Thoracic aorta (tissue), 2 donors: ENCODE data around the gene TBC1D3B. TPM values are rescaled to one million over a fixed set of nuclear protein-coding genes. Genes with fewer than 3 reads are reported as not detected.

Experiments
- ATAC-seq: fragments of 150-250 bp; one replicate; pipeline ENCODE4 v1.8.0; 2017; ENCODE audit warnings: low read depth; ENCODE audit not compliant: insufficient number of reproducible peaks, low FRiP score
- DNase-seq: peaks from one replicate; pipeline ENCODE4 v3.0.0-alpha.2; 2020; ENCODE audit warnings: low spot score
- H3K27ac ChIP-seq, 2 donors: fragments of 200-600 bp; sonication (generic); 1 replicate in 1 of 2; 2 replicates in 1 of 2; pipeline ENCODE4 v1.5.1; 2016; ENCODE audit warnings: mild to moderate bottlenecking in 2 of 2, moderate library complexity in 2 of 2
- H3K27me3 ChIP-seq: fragments of 200-600 bp; sonication (generic); replicated peaks from 2 replicates; pipeline ENCODE4 v1.6.0; 2016; ENCODE audit warnings: mild to moderate bottlenecking; ENCODE audit not compliant: insufficient read depth
- H3K36me3 ChIP-seq: fragments of 200-600 bp; sonication (generic); one replicate; pipeline ENCODE4 v1.5.1; 2016
- H3K4me1 ChIP-seq, 2 donors: fragments of 200-600 bp; sonication (generic); 1 replicate in 1 of 2; 2 replicates in 1 of 2; pipeline versions ENCODE4 v1.5.1 to v1.6.0; 2016; ENCODE audit warnings: low read depth in 2 of 2, mild to moderate bottlenecking in 1 of 2; ENCODE audit not compliant: control insufficient read depth in 1 of 2
- H3K4me3 ChIP-seq: fragments of 200-600 bp; sonication (generic); 2 replicates; pipeline ENCODE4 v1.5.1; 2016; ENCODE audit warnings: mild to moderate bottlenecking
- H3K9me3 ChIP-seq: fragments of 200-600 bp; sonication (generic); 2 replicates; pipeline ENCODE4 v1.5.1; 2016
- total RNA-seq, 2 donors: library from RNA; depleted of rRNA; stranded (reverse); fragments of >200 nt; gene quantifications; one replicate each; pipeline versions ENCODE4 v1.1.0 to v1.2.3, GENCODE V29; 2016
- TF ChIP-seq, protein P1 (sequence below): fragments of 200-600 bp; sonication (generic); IDR thresholded peaks from one replicate; pipeline ENCODE4 v1.5.1; 2019; ENCODE audit warnings: antibody characterized with exemption

TBC1D3B gene
- total RNA-seq, 2 donors from 2014 or later, result 4.0 TPM; not detected in 1

DNA sequence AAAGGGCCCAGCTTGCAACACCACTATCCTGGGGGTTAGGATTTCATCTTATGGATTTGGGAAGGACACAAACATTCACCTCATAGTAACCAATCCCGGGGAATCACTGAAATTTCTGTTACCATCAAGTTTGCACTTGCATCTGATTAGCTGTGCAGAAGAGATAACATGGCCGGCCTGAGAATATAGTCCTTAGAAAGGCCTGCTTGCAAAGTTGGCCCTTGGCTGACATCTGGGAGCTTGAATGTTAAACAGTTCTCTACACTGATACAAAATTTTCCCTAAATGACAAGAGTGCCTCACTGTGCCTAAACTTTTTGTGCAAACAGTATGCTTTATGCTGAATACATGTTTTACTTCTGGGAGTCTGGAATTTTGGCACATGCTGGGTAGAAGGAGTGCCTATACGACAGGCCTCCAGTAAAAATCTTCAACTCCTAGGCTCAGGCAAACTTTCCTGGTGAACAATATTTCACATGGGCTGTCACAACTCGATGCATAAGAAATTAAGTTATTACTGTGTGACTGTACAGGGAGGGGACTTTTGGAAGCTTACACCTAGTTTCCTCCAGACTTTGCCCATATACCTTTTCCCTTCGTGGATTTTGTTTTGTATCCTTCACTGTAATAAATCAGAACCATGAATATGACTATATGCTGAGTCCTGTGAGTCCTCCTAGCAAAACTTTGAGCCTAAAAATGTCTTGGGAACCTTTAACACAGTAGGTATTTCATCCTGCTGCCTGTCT lies 31.3 kb downstream of the TBC1D3B start:
- no peak for DNase-seq

DNA sequence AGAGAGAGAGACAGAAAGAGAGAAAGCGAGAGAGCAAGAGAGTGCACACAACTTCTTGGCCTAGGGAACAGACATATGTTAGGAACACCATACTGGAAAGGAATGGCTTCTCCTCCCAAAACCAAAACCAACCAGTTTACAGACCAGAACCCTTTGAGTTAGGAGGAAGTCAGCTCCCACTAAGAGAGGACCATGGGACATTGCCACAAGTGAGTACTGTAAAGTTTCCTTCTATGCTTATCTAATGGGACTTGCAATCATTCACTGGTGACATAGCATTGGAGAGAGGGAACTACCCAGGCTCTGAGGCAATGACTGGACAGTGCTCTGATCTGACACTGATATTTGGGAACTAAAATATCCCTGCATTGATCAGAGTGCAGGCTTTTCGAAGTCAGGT lies 32.4 kb downstream of the TBC1D3B start:
- TF ChIP-seq, protein P1, sequence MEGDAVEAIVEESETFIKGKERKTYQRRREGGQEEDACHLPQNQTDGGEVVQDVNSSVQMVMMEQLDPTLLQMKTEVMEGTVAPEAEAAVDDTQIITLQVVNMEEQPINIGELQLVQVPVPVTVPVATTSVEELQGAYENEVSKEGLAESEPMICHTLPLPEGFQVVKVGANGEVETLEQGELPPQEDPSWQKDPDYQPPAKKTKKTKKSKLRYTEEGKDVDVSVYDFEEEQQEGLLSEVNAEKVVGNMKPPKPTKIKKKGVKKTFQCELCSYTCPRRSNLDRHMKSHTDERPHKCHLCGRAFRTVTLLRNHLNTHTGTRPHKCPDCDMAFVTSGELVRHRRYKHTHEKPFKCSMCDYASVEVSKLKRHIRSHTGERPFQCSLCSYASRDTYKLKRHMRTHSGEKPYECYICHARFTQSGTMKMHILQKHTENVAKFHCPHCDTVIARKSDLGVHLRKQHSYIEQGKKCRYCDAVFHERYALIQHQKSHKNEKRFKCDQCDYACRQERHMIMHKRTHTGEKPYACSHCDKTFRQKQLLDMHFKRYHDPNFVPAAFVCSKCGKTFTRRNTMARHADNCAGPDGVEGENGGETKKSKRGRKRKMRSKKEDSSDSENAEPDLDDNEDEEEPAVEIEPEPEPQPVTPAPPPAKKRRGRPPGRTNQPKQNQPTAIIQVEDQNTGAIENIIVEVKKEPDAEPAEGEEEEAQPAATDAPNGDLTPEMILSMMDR, result no peak
- ATAC-seq (no peak), DNase-seq (no peak)
- peaks cover 2 to 4% of the 10 kb centered on the region in 2 donors for H3K4me1 ChIP-seq
- no peak overlapping the region for H3K27ac ChIP-seq
- H3K9me3 ChIP-seq, result no peaks in the 10 kb centered on the region
- H3K4me3 ChIP-seq, result no peak overlapping the region
- H3K27me3 ChIP-seq, result no peaks in the 10 kb centered on the region
- no peaks in the 10 kb centered on the region for H3K36me3 ChIP-seq

More for the DNA sequence above, 31.3 kb downstream of the TBC1D3B start:
- Histone ChIP-seq H3K27ac (no peak overlapping the region), H3K4me3 (no peak overlapping the region), H3K9me3 (no peaks in the 10 kb centered on the region), H3K4me1 (peaks cover 5 to 12% of the 10 kb centered on the region in 2 donors), H3K36me3 (no peaks in the 10 kb centered on the region), H3K27me3 (no peaks in the 10 kb centered on the region)
- TF ChIP-seq, protein P1, result no peak
- no peak for ATAC-seq

DNA sequence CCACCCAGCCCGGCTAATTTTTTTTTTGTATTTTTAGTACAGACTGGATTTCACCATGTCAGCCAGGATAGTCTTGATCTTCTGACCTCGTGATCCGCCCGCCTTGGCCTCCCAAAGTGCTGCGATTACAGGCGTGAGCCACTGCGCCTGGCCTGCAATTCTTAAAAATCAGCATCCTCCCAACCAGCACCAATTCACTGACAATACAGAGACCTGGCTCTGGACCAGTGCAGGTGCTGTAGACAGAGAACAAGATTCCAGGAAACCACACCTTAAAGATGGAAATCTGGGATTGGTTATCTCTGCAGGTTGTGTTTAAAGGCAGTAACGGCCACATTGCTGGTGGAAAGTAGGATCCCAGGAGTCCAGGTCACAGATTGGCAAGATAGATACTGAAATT lies 33.6 kb downstream of the TBC1D3B start:
- no peaks in the 10 kb centered on the region for H3K36me3 ChIP-seq
- no peak overlapping the region for H3K4me3 ChIP-seq
- H3K27me3 ChIP-seq, result no peaks in the 10 kb centered on the region
- ATAC-seq (no peak), DNase-seq (no peak)
- H3K27ac ChIP-seq, result no peak overlapping the region
- H3K4me1 ChIP-seq, result no peaks in the 10 kb centered on the region
- TF ChIP-seq, protein P1, result no peak
- no peaks in the 10 kb centered on the region for H3K9me3 ChIP-seq

DNA sequence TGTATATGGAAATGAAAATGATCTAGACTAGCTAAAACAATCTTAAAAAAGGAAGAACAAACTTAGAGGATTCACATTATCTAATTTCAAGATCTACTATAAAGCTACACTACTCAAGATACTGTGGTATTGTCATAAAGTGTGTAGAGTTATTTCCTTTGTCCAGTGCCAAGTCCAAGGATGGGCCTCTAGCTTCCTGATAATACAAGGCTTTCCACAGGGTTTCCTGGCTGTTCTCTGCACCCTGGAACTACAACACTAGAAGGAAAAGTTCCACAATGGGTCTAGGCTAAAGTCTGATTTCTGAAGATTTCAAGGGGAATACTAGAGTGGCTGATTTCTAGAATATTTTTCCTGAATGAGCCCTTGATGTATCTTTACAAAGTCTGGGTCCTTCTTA lies 34.2 kb downstream of the TBC1D3B start:
- Histone ChIP-seq H3K27ac (no peak overlapping the region), H3K4me3 (no peak overlapping the region), H3K27me3 (no peaks in the 10 kb centered on the region), H3K4me1 (no peaks in the 10 kb centered on the region), H3K36me3 (no peaks in the 10 kb centered on the region), H3K9me3 (no peaks in the 10 kb centered on the region)
- TF ChIP-seq, protein P1, result no peak
- ATAC-seq (no peak), DNase-seq (no peak)

DNA sequence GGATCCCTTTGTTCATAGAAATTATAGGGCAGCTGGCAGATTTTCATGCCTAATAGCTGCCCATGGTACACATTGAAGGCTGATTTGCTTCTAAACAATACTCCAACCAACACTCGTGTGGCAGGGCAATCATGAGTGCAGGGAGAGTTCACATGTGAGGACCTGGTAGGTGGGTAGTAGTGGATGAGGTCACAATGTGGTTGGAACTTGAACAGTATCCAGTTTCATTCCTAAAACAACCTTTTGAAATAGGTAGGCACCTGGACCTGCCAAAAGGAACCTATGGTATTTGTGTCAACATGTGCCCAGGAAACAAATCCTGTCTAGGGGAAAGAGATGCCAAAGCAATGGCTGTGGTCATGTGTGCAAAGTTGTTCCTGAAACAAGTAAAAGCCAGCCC lies 40.0 kb downstream of the TBC1D3B start:
- TF ChIP-seq, protein P1, result no peak
- Histone ChIP-seq H3K27ac (no peak overlapping the region), H3K27me3 (no peaks in the 10 kb centered on the region), H3K4me1 (no peaks in the 10 kb centered on the region), H3K36me3 (no peaks in the 10 kb centered on the region), H3K4me3 (no peak overlapping the region), H3K9me3 (no peaks in the 10 kb centered on the region)
- no peak for ATAC-seq
- no peak for DNase-seq
